Measurements from ENCODE around the gene HCCS. TPM values are rescaled to one million over a fixed set of nuclear protein-coding genes. Genes with fewer than 3 reads are reported as not detected.
A peak's percentile ranks its signal among the peaks of the same experiment; 100 is the strongest.

Gene HCCS
- total and polyA plus RNA-seq, 2 of the 13 experiments (the other 11 are each of a cell fraction or from before 2014, with no cell fraction given) = 15.4 to 16.7 TPM

DNA sequence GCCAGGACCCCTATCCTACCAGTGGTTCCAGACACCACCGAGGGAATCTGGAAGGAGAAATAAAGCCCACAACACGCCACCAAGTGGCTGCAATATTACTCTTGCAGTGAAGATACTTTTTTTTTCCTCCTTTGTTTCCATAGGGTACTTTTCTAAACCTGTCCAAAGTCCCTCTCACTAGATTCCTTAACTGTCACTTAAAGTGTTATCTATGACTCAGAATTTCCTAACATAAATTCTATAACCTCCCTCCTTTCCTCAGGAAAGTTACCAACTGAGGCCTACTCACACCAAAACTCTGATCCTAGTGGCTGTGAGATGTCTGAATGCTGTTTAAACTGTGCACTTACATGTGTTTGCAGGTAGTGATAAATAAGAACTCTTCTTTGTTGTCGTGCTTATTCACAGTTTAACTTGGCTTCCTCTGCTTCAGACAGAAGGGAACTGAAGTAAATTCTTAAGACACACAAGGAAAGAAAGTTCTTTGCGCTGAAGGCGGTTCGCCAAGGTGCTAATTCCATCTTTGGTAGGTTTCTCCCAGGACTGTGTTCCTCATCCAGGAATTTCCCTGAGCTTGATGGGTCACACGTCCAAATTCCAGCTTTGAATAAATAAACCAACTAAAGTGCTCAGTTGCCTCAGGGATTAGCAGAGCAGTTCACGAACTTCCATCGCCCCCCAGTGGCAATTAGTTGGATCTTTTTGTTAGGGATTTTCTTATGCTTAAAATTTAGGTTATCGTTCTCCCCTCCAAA lies 10.7 kb upstream of the HCCS start (continued):
- no peak for TF ChIP-seq SRF (IDR thresholded peaks at IDR 0.05; ENCODE audit: low read depth, low read length)
- TF ChIP-seq ZNF691 (CRISPR knock-in tag; IDR thresholded peaks at IDR 0.05; ENCODE audit: borderline replicate concordance, low read depth) = no peak
- no peak for TF ChIP-seq REL (CRISPR knock-in tag; conservative IDR thresholded peaks at IDR 0.05)
- TF ChIP-seq, protein P1, sequence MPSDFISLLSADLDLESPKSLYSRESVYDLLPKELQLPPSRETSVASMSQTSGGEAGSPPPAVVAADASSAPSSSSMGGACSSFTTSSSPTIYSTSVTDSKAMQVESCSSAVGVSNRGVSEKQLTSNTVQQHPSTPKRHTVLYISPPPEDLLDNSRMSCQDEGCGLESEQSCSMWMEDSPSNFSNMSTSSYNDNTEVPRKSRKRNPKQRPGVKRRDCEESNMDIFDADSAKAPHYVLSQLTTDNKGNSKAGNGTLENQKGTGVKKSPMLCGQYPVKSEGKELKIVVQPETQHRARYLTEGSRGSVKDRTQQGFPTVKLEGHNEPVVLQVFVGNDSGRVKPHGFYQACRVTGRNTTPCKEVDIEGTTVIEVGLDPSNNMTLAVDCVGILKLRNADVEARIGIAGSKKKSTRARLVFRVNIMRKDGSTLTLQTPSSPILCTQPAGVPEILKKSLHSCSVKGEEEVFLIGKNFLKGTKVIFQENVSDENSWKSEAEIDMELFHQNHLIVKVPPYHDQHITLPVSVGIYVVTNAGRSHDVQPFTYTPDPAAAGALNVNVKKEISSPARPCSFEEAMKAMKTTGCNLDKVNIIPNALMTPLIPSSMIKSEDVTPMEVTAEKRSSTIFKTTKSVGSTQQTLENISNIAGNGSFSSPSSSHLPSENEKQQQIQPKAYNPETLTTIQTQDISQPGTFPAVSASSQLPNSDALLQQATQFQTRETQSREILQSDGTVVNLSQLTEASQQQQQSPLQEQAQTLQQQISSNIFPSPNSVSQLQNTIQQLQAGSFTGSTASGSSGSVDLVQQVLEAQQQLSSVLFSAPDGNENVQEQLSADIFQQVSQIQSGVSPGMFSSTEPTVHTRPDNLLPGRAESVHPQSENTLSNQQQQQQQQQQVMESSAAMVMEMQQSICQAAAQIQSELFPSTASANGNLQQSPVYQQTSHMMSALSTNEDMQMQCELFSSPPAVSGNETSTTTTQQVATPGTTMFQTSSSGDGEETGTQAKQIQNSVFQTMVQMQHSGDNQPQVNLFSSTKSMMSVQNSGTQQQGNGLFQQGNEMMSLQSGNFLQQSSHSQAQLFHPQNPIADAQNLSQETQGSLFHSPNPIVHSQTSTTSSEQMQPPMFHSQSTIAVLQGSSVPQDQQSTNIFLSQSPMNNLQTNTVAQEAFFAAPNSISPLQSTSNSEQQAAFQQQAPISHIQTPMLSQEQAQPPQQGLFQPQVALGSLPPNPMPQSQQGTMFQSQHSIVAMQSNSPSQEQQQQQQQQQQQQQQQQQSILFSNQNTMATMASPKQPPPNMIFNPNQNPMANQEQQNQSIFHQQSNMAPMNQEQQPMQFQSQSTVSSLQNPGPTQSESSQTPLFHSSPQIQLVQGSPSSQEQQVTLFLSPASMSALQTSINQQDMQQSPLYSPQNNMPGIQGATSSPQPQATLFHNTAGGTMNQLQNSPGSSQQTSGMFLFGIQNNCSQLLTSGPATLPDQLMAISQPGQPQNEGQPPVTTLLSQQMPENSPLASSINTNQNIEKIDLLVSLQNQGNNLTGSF (CRISPR knock-in tag; IDR thresholded peaks at IDR 0.05) = no peak
- TF ChIP-seq ZNF296 (CRISPR knock-in tag; conservative IDR thresholded peaks at IDR 0.05) = no peak
- TF ChIP-seq ZBTB42 (CRISPR knock-in tag; IDR thresholded peaks at IDR 0.05) = no peak
- TF ChIP-seq, protein P2, sequence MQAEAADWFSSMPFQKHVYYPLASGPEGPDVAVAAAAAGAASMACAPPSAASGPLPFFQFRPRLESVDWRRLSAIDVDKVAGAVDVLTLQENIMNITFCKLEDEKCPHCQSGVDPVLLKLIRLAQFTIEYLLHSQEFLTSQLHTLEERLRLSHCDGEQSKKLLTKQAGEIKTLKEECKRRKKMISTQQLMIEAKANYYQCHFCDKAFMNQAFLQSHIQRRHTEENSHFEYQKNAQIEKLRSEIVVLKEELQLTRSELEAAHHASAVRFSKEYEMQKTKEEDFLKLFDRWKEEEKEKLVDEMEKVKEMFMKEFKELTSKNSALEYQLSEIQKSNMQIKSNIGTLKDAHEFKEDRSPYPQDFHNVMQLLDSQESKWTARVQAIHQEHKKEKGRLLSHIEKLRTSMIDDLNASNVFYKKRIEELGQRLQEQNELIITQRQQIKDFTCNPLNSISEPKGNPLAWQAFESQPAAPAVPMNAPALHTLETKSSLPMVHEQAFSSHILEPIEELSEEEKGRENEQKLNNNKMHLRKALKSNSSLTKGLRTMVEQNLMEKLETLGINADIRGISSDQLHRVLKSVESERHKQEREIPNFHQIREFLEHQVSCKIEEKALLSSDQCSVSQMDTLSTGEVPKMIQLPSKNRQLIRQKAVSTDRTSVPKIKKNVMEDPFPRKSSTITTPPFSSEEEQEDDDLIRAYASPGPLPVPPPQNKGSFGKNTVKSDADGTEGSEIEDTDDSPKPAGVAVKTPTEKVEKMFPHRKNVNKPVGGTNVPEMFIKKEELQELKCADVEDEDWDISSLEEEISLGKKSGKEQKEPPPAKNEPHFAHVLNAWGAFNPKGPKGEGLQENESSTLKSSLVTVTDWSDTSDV (CRISPR knock-in tag; IDR thresholded peaks at IDR 0.05) = no peak
- TF ChIP-seq DNMT3B (CRISPR knock-in tag; conservative IDR thresholded peaks at IDR 0.05) = no peak
- TF ChIP-seq NRL (CRISPR knock-in tag; IDR thresholded peaks at IDR 0.05; ENCODE audit: borderline replicate concordance) = no peak
- no peak for TF ChIP-seq ZNF30 (CRISPR knock-in tag; IDR thresholded peaks at IDR 0.05)
- TF ChIP-seq IRX3 (CRISPR knock-in tag; IDR thresholded peaks at IDR 0.05; ENCODE audit: borderline replicate concordance, low read depth) = no peak
- no peak for TF ChIP-seq ZNF577 (CRISPR knock-in tag; IDR thresholded peaks at IDR 0.05; ENCODE audit: borderline replicate concordance, low read depth)
- TF ChIP-seq PAF1 (CRISPR knock-in tag; IDR thresholded peaks at IDR 0.05) = no peak
- 0 out of 2 replicates have a peak, but pooled peaks have one; percentile 15 for TF ChIP-seq SAP130 (CRISPR knock-in tag; IDR thresholded peaks at IDR 0.05; ENCODE audit: low read depth)
- no peak for TF ChIP-seq ZNF101 (CRISPR knock-in tag; IDR thresholded peaks at IDR 0.05; ENCODE audit: borderline replicate concordance, low read depth)
- TF ChIP-seq, protein P3, sequence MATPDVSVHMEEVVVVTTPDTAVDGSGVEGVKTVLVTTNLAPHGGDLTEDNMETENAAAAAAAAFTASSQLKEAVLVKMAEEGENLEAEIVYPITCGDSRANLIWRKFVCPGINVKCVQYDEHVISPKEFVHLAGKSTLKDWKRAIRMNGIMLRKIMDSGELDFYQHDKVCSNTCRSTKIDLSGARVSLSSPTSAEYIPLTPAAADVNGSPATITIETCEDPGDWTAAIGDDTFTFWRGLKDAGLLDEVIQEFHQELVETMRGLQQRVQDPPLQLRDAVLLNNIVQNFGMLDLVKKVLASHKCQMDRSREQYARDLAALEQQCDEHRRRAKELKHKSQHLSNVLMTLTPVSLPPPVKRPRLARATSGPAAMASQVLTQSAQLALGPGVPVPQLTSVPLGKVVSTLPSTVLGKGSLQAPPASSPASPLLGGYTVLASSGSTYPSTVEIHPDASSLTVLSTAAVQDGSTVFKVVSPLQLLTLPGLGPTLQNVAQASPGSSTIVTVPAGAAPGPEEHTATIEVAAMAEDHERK (CRISPR knock-in tag; IDR thresholded peaks at IDR 0.05; ENCODE audit: low read depth) = no peak
- TF ChIP-seq ZNF18 (CRISPR knock-in tag; IDR thresholded peaks at IDR 0.05; ENCODE audit: insufficient replicate concordance) = no peak

All from HepG2 (cell line).